HCT116 (cell line): ENCODE results near the gene LSAMP. TPM values are rescaled to one million over a fixed set of nuclear protein-coding genes. Genes with fewer than 3 reads are reported as not detected.

Source experiments
- ATAC-seq: fragments of 200-7000 bp; cut with Tn5 transposase; 2 replicates; pipeline ENCODE4 v1.9.1; 2020; ENCODE audit warnings: mild to moderate bottlenecking, moderate library complexity
- BruUV-seq: library from RNA; stranded (reverse); fragments of 400-500 nt; replicated peaks from 2 replicates; lab custom pipeline; 2021; lab: Mats Ljungman, UMichigan
- CTCF ChIA-PET: fragments of 300-600 bp; sonication (Branson Sonifier 250); formaldehyde crosslinking; loops from one replicate; lab custom pipeline; 2021; ENCODE audit warnings: antibody characterized with exemption; lab: Charles Lee
- POLR2A ChIA-PET: fragments of 300-600, 350-600 bp; sonication (Branson Sonifier 250); formaldehyde crosslinking; loops from one replicate; lab custom pipeline; 2021; ENCODE audit warnings: antibody characterized with exemption; lab: Charles Lee
- RAD21 ChIA-PET, 2 experiments: fragments of 300-600 bp; sonication (Branson Sonifier 250); formaldehyde crosslinking; loops; one replicate each; lab custom pipeline; 2023; ENCODE audit warnings: low total read pairs in 2 of 2; ENCODE audit not compliant: uncharacterized antibody in 2 of 2, unreplicated experiment in 2 of 2, low non-redundant PET in 1 of 2; lab: Charles Lee
- DNase-seq: peaks from one replicate; pipeline ENCODE4 v3.0.0-alpha.2; 2010; ENCODE audit warnings: low read depth, low spot score
- H2AFZ ChIP-seq: fragments of 200-600 bp; shearing (Covaris generic), sonication (generic); 2 replicates; pipeline ENCODE4 v1.6.1; 2017; ENCODE audit warnings: low read depth, mixed run types, mixed read lengths, antibody characterized with exemption, low read length; ENCODE audit not compliant: poor library complexity, severe bottlenecking
- H3K27ac ChIP-seq: 2 replicates; pipeline ENCODE4 v1.5.1; 2012; ENCODE audit warnings: low read depth, low read length
- H3K27me3 ChIP-seq: fragments of 200-600 bp; sonication (generic); 2 replicates; pipeline ENCODE4 v1.6.1; 2016; ENCODE audit warnings: mixed run types, low read length, mixed read lengths; ENCODE audit not compliant: insufficient read depth
- H3K36me3 ChIP-seq, 2 experiments: fragments of 200-500 bp in 1 of 2; fragments of 200-600 bp in 1 of 2; sonication (Bioruptor generic) in 1 of 2; sonication (generic) in 1 of 2; 2 replicates each; pipeline versions ENCODE4 v1.5.1 to v1.6.1; 2014 to 2016; ENCODE audit warnings: low read length in 2 of 2, inconsistent platforms in 1 of 2, mixed read lengths in 1 of 2, mixed run types in 1 of 2; ENCODE audit not compliant: insufficient read depth in 2 of 2, control insufficient read depth in 1 of 2
- H3K4me1 ChIP-seq, 2 experiments: fragments of 200-600 bp in 1 of 2; sonication (generic) in 1 of 2; 2 replicates each; pipeline versions ENCODE4 v1.5.1 to v1.6.1; 2012 to 2017; ENCODE audit warnings: low read length in 2 of 2, inconsistent platforms in 1 of 2, mild to moderate bottlenecking in 1 of 2, mixed read lengths in 1 of 2, mixed run types in 1 of 2, moderate library complexity in 1 of 2; ENCODE audit not compliant: insufficient read depth in 2 of 2, control insufficient read depth in 1 of 2
- H3K4me2 ChIP-seq: fragments of 200-600 bp; sonication (generic); 2 replicates; pipeline ENCODE4 v1.6.1; 2017; ENCODE audit warnings: mixed run types, low read length, mixed read lengths
- H3K4me3 ChIP-seq, 2 experiments: fragments of 200-600 bp in 1 of 2; sonication (generic) in 1 of 2; replicated peaks in 1 of 2; 2 replicates each; pipeline ENCODE4 v1.5.1; 2011 to 2016; ENCODE audit warnings: low read length in 2 of 2, control low read depth in 1 of 2, low read depth in 1 of 2, mild to moderate bottlenecking in 1 of 2, mixed read lengths in 1 of 2, mixed run types in 1 of 2
- H3K79me2 ChIP-seq: fragments of 200-600 bp; sonication (generic); 2 replicates; pipeline ENCODE4 v1.6.1; 2017; ENCODE audit warnings: mild to moderate bottlenecking, mixed run types, low read length, moderate library complexity, mixed read lengths; ENCODE audit not compliant: insufficient read depth
- H3K9ac ChIP-seq: fragments of 200-600 bp; sonication (generic); 2 replicates; pipeline ENCODE4 v1.6.1; 2016; ENCODE audit warnings: low read length, mixed read lengths
- H3K9me2 ChIP-seq: fragments of 200-600 bp; sonication (generic), shearing (Covaris generic); 2 replicates; pipeline ENCODE4 v1.6.1; 2017; ENCODE audit warnings: mixed run types, mild to moderate bottlenecking, moderate library complexity; ENCODE audit not compliant: insufficient read depth
- H3K9me3 ChIP-seq, 2 experiments: fragments of 200-500 bp in 1 of 2; fragments of 200-600 bp in 1 of 2; sonication (Bioruptor generic) in 1 of 2; sonication (generic) in 1 of 2; 2 replicates each; pipeline ENCODE4 v1.6.1; 2014 to 2017; ENCODE audit warnings: low read length in 2 of 2, mixed read lengths in 2 of 2, inconsistent platforms in 1 of 2, low read depth in 1 of 2, mild to moderate bottlenecking in 1 of 2, mixed run types in 1 of 2, moderate library complexity in 1 of 2; ENCODE audit not compliant: control insufficient read depth in 1 of 2, insufficient read depth in 1 of 2
- H4K20me1 ChIP-seq: fragments of 200-600 bp; sonication (generic), shearing (Covaris generic); 2 replicates; pipeline ENCODE4 v1.6.1; 2017; ENCODE audit warnings: mixed run types, mild to moderate bottlenecking, moderate library complexity; ENCODE audit not compliant: insufficient read depth
- CTCF ChIP-seq, 3 experiments: fragments of 200-600 bp in 1 of 3; sonication (generic) in 1 of 3; IDR thresholded peaks in 2 of 3; conservative IDR thresholded peaks in 1 of 3; 2 replicates each; pipeline ENCODE4 v1.5.1; 2012 to 2017; ENCODE audit warnings: low read depth in 2 of 3, low read length in 2 of 3, antibody characterized with exemption in 1 of 3, borderline replicate concordance in 1 of 3, control low read depth in 1 of 3, mild to moderate bottlenecking in 1 of 3, mixed read lengths in 1 of 3, mixed run types in 1 of 3, moderate library complexity in 1 of 3; ENCODE audit not compliant: insufficient read depth in 1 of 3
- EZH2phosphoT487 ChIP-seq: fragments of 200-600 bp; IDR thresholded peaks from 2 replicates; pipeline ENCODE4 v1.6.1; 2018; ENCODE audit warnings: antibody characterized with exemption, borderline replicate concordance
- TCF7L2 ChIP-seq: IDR thresholded peaks from 2 replicates; pipeline ENCODE4 v1.7.0; 2011; ENCODE audit warnings: borderline replicate concordance, inconsistent platforms; ENCODE audit not compliant: insufficient read depth, insufficient read length; ENCODE audit errors: extremely low read depth
- ZNF274 ChIP-seq: fragments of 200-500 bp; sonication (Bioruptor generic); IDR thresholded peaks from 2 replicates; pipeline ENCODE4 v1.6.1; 2014; ENCODE audit warnings: mild to moderate bottlenecking, low read depth, low read length, inconsistent platforms
- intact Hi-C: fragments of 100-400 bp; cut with micrococcal nuclease; formaldehyde crosslinking; loops from 2 replicates; pipeline ENCODE4 v1.10.0; 2022
- total RNA-seq: library from RNA; stranded (reverse); gene quantifications from one replicate; pipeline ENCODE4 v1.2.1, GENCODE V29; 2021; ENCODE audit not compliant: unreplicated experiment
- TF ChIP-seq, protein P1 (sequence below): IDR thresholded peaks from 2 replicates; pipeline ENCODE4 v1.6.1; 2011; ENCODE audit warnings: mild to moderate bottlenecking, low read length, moderate library complexity; ENCODE audit not compliant: insufficient replicate concordance; ENCODE audit errors: extremely low read depth

Gene LSAMP
- total RNA-seq, 1 experiment from 2014 or later = 0.25 TPM

GRCh38 chr3:116139641-116140040, 305.6 kb downstream of the LSAMP start:
- CTCF ChIA-PET = interaction anchor here (0.8 kb wide), 1 partner anchor 14 kb away, joined by 3 read pairs; no protein-coding TSS in a partner anchor

More at GRCh38 chr3:116139641-116140040, 305.6 kb downstream of the LSAMP start:
- Histone ChIP-seq H3K9ac (no peak overlapping the region), H3K4me2 (no peak overlapping the region), H3K27ac (no peak overlapping the region), H3K9me2 (no peaks in the 10 kb centered on the region), H3K36me3 (no peaks in the 10 kb centered on the region), H3K79me2 (no peaks in the 10 kb centered on the region), H2AFZ (peak overlapping the region; percentile 14), H3K4me3 (no peak overlapping the region), H4K20me1 (no peaks in the 10 kb centered on the region), H3K27me3 (no peaks in the 10 kb centered on the region), H3K9me3 (no peaks in the 10 kb centered on the region), H3K4me1 (no peaks in the 10 kb centered on the region)
- DNase-seq (no peak), ATAC-seq (no peak)
- intact Hi-C loops = loop anchor here (1.0 to 10.0 kb wide), 2 partner anchors 315 to 619 kb away; no protein-coding TSS in a partner anchor
- ChIA-PET RAD21 (no interaction called here), POLR2A (no interaction called here)
- BruUV-seq = no TSS peak
- TF ChIP-seq, protein P1, sequence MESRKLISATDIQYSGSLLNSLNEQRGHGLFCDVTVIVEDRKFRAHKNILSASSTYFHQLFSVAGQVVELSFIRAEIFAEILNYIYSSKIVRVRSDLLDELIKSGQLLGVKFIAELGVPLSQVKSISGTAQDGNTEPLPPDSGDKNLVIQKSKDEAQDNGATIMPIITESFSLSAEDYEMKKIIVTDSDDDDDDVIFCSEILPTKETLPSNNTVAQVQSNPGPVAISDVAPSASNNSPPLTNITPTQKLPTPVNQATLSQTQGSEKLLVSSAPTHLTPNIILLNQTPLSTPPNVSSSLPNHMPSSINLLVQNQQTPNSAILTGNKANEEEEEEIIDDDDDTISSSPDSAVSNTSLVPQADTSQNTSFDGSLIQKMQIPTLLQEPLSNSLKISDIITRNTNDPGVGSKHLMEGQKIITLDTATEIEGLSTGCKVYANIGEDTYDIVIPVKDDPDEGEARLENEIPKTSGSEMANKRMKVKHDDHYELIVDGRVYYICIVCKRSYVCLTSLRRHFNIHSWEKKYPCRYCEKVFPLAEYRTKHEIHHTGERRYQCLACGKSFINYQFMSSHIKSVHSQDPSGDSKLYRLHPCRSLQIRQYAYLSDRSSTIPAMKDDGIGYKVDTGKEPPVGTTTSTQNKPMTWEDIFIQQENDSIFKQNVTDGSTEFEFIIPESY = no peak
- TF ChIP-seq ZNF274 (no peak), CTCF (IDR thresholded peaks at IDR 0.05 in 2 of 3, conservative IDR thresholded peaks at IDR 0.05 in 1 of 3; ENCODE audit: borderline replicate concordance in 1 of 3, insufficient read depth in 1 of 3, low read depth in 2 of 3, low read length in 2 of 3) (no peak), TCF7L2 (no peak), EZH2phosphoT487 (no peak)
